Endothelial cell of umbilical vein (primary cell): Measurements from ENCODE around the gene PHAF1. TPM values are rescaled to one million over a fixed set of nuclear protein-coding genes. Genes with fewer than 3 reads are reported as not detected.

Experiments used
- BruUV-seq: library from RNA; stranded (reverse); fragments of 400-500 nt; replicated peaks from 2 replicates; lab custom pipeline; 2021; lab: Mats Ljungman, UMichigan
- CTCF ChIA-PET: fragments of 300-600, 350-600 bp; sonication (Branson Sonifier 250); formaldehyde crosslinking; loops from one replicate; lab custom pipeline; 2021; ENCODE audit warnings: antibody characterized with exemption, inconsistent platforms; lab: Charles Lee
- POLR2A ChIA-PET: fragments of 300-600, 350-600 bp; sonication (Branson Sonifier 250); formaldehyde crosslinking; loops from one replicate; lab custom pipeline; 2021; ENCODE audit warnings: antibody characterized with exemption, inconsistent platforms; lab: Charles Lee
- DNase-seq: peaks from one replicate; pipeline ENCODE4 v3.0.0-alpha.2; 2011; ENCODE audit warnings: low read depth, low spot score
- FAIRE-seq: peaks from 2 replicates; lab custom pipeline; 2011; peaks lifted over from hg19 to GRCh38; lab: Jason Lieb, UNC
- H2AFZ ChIP-seq: 2 replicates; pipeline ENCODE4 v1.6.0; 2012; ENCODE audit warnings: low read depth, low read length, control low read depth, inconsistent platforms
- H3K27ac ChIP-seq: 2 replicates; pipeline ENCODE4 v1.5.1; 2011; ENCODE audit warnings: low read depth, mild to moderate bottlenecking, control low read depth, low read length, moderate library complexity; ENCODE audit not compliant: insufficient read depth
- H3K27me3 ChIP-seq, 2 experiments: 2 replicates each; pipeline versions ENCODE4 v1.6.0 to v1.6.1; 2011; ENCODE audit warnings: low read length in 2 of 2, mixed read lengths in 1 of 2; ENCODE audit not compliant: control insufficient read depth in 2 of 2, insufficient read depth in 2 of 2
- H3K36me3 ChIP-seq, 2 experiments: 2 replicates in 1 of 2; 3 replicates in 1 of 2; pipeline ENCODE4 v1.5.1; 2011; ENCODE audit warnings: low read length in 2 of 2, mild to moderate bottlenecking in 1 of 2, moderate library complexity in 1 of 2; ENCODE audit not compliant: control insufficient read depth in 2 of 2, insufficient read depth in 2 of 2; ENCODE audit errors: extremely low read depth in 1 of 2
- H3K4me1 ChIP-seq: 3 replicates; pipeline ENCODE4 v1.5.1; 2011; ENCODE audit warnings: mild to moderate bottlenecking, low read length; ENCODE audit not compliant: control insufficient read depth, insufficient read depth; ENCODE audit errors: extremely low read depth
- H3K4me2 ChIP-seq: 2 replicates; pipeline ENCODE4 v1.6.1; 2011; ENCODE audit warnings: low read length, control low read depth, mixed read lengths; ENCODE audit not compliant: insufficient read depth
- H3K4me3 ChIP-seq, 3 experiments: fragments of 200-600 bp in 1 of 3; sonication (generic), shearing (Covaris generic) in 1 of 3; replicated peaks in 1 of 3; 2 replicates each; pipeline ENCODE4 v1.5.1; 2011 to 2016; ENCODE audit warnings: control low read depth in 3 of 3, low read length in 3 of 3, mild to moderate bottlenecking in 2 of 3, inconsistent platforms in 1 of 3, low read depth in 1 of 3, moderate library complexity in 1 of 3; ENCODE audit not compliant: insufficient read depth in 1 of 3
- H3K79me2 ChIP-seq: 2 replicates; pipeline ENCODE4 v1.6.0; 2012; ENCODE audit warnings: low read length, inconsistent platforms; ENCODE audit not compliant: control insufficient read depth, insufficient read depth
- H3K9ac ChIP-seq: replicated peaks from 2 replicates; pipeline ENCODE3; 2011; ENCODE audit warnings: low read length, control low read depth; ENCODE audit not compliant: insufficient read depth; ENCODE audit errors: extremely low read depth
- H3K9me1 ChIP-seq: replicated peaks from 3 replicates; pipeline ENCODE4 v1.6.0; 2011; ENCODE audit warnings: mild to moderate bottlenecking, low read length; ENCODE audit not compliant: control insufficient read depth, insufficient read depth; ENCODE audit errors: extremely low read depth
- H3K9me3 ChIP-seq: replicated peaks from 2 replicates; pipeline ENCODE4 v1.5.1; 2012; ENCODE audit warnings: low read length, inconsistent platforms; ENCODE audit not compliant: control insufficient read depth, insufficient read depth
- H4K20me1 ChIP-seq: replicated peaks from 2 replicates; pipeline ENCODE3; 2011; ENCODE audit warnings: mild to moderate bottlenecking, low read length; ENCODE audit not compliant: control insufficient read depth, insufficient read depth; ENCODE audit errors: extremely low read depth
- CTCF ChIP-seq, 2 donors: IDR thresholded peaks; 1 replicate in 1 of 2; 2 replicates in 1 of 2; pipeline ENCODE4 v1.5.1; 2011; ENCODE audit warnings: low read length in 2 of 2, mild to moderate bottlenecking in 2 of 2, moderate library complexity in 2 of 2, control low read depth in 1 of 2, inconsistent platforms in 1 of 2, low read depth in 1 of 2; ENCODE audit not compliant: insufficient read depth in 1 of 2; ENCODE audit errors: extremely low read depth in 1 of 2
- EZH2 ChIP-seq: IDR thresholded peaks from 2 replicates; pipeline ENCODE4 v1.6.1; 2012; ENCODE audit warnings: borderline replicate concordance, low read depth, mild to moderate bottlenecking, moderate library complexity, low read length, inconsistent platforms; ENCODE audit not compliant: severe bottlenecking
- FOS ChIP-seq: IDR thresholded peaks from 2 replicates; pipeline ENCODE4 v1.6.1; 2011; ENCODE audit warnings: mild to moderate bottlenecking, low read length, moderate library complexity, borderline replicate concordance; ENCODE audit not compliant: insufficient read depth
- GATA2 ChIP-seq: IDR thresholded peaks from 2 replicates; pipeline ENCODE4 v1.7.0; 2011; ENCODE audit warnings: low read depth, mild to moderate bottlenecking, moderate library complexity, mixed read lengths, low read length; ENCODE audit not compliant: insufficient read length, insufficient read depth
- JUN ChIP-seq: IDR thresholded peaks from 2 replicates; pipeline ENCODE4 v1.6.1; 2011; ENCODE audit warnings: borderline replicate concordance, low read depth; ENCODE audit not compliant: insufficient read length, insufficient read depth
- MAX ChIP-seq: IDR thresholded peaks from 2 replicates; pipeline ENCODE4 v1.6.1; 2011; ENCODE audit not compliant: insufficient read depth, insufficient read length
- MYC ChIP-seq: IDR thresholded peaks from one replicate; pipeline ENCODE4 v1.6.1; 2011; ENCODE audit warnings: mild to moderate bottlenecking, low read depth, low read length
- POLR2A ChIP-seq: IDR thresholded peaks from 2 replicates; pipeline ENCODE4 v1.6.1; 2012; ENCODE audit warnings: low read depth, mild to moderate bottlenecking, control low read depth, low read length
- POLR2AphosphoS5 ChIP-seq: IDR thresholded peaks from 2 replicates; pipeline ENCODE4 v1.6.1; 2012; ENCODE audit warnings: low read depth, mild to moderate bottlenecking, control low read depth, low read length, moderate library complexity; ENCODE audit not compliant: insufficient read depth
- dilution Hi-C: fragments of 300-500 bp; cut with MboI; formaldehyde crosslinking; loops from one replicate; pipeline ENCODE4 v1.15.0; 2019; ENCODE audit warnings: low sequenced_read_pairs; ENCODE audit not compliant: extremely low pct_ligation_motif_present
- intact Hi-C: fragments of 100-400 bp; cut with micrococcal nuclease; formaldehyde crosslinking; loops from one replicate; pipeline ENCODE4 v1.10.0; 2022
- polyA plus RNA-seq, 4 experiments: library from polyadenylated mRNA; depleted of rRNA in 3 of 4; stranded (reverse) in 3 of 4; unstranded in 1 of 4; fragments of >200 nt; gene quantifications; 2 replicates each; pipeline versions ENCODE4 v1.2.1 to v1.2.3, GENCODE V29; 2011 to 2012; ENCODE audit warnings: missing spikeins in 1 of 4
- total RNA-seq: library from RNA; stranded (reverse); gene quantifications from 2 replicates; pipeline ENCODE4 v1.2.3, GENCODE V29; 2021

Gene PHAF1
- total and polyA plus RNA-seq, 2 donors (not counting 3 experiments of a cell fraction or from before 2014, with no cell fraction given), result 18.5 to 21.9 TPM

- H3K36me3 ChIP-seq, result peaks cover 2 to 37% of the 10 kb centered on the region in 2 experiments
- CTCF ChIA-PET, result interaction anchor here (1.0 to 1.5 kb wide), 2 partner anchors 37 to 66 kb away, joined by 3 to 4 read pairs; no protein-coding TSS in a partner anchor
Observed at GRCh38 chr16:67148221-67148620, 38.5 kb downstream of the PHAF1 start.

More at GRCh38 chr16:67148221-67148620, 38.5 kb downstream of the PHAF1 start:
- POLR2A ChIA-PET, result no interaction called here
- Histone ChIP-seq H3K4me1 (peaks cover 3% of the 10 kb centered on the region), H3K27me3 (peaks cover 0 to 5% of the 10 kb centered on the region in 2 experiments), H3K4me3 (no peak overlapping the region), H3K9ac (no peak overlapping the region), H3K9me3 (no peaks in the 10 kb centered on the region), H3K4me2 (no peak overlapping the region), H4K20me1 (no peaks in the 10 kb centered on the region), H2AFZ (no peak overlapping the region), H3K79me2 (no peaks in the 10 kb centered on the region), H3K9me1 (no peaks in the 10 kb centered on the region), H3K27ac (no peak overlapping the region)
- no TSS peak for BruUV-seq
- dilution Hi-C loops, result no loop called here
- no peak for FAIRE-seq
- intact Hi-C loops, result no loop called here
- TF ChIP-seq MAX (no peak), MYC (no peak), GATA2 (no peak), EZH2 (no peak), FOS (no peak), POLR2A (no peak), POLR2AphosphoS5 (no peak), JUN (no peak), CTCF (IDR thresholded peaks at IDR 0.05; ENCODE audit: extremely low read depth in 1 of 2, insufficient read depth in 1 of 2, low read depth in 1 of 2, low read length in 2 of 2) (no peak)
- DNase-seq, result no peak
